H1 (cell line): ENCODE results near the gene CNNM1. TPM values are rescaled to one million over a fixed set of nuclear protein-coding genes. Genes with fewer than 3 reads are reported as not detected.
A peak's percentile ranks its signal among the peaks of the same experiment; 100 is the strongest.

Experiments
- CTCF ChIA-PET: fragments of 300-600 bp; sonication (Branson Sonifier 250); formaldehyde crosslinking; loops from one replicate; lab custom pipeline; 2021; ENCODE audit not compliant: partially characterized antibody; lab: Charles Lee
- POLR2A ChIA-PET: fragments of 300-600 bp; sonication (Branson Sonifier 250); formaldehyde crosslinking; loops from one replicate; lab custom pipeline; 2021; ENCODE audit warnings: inconsistent platforms; ENCODE audit not compliant: partially characterized antibody; lab: Charles Lee
- DNase-seq, 2 experiments: peaks; one replicate each; pipeline versions ENCODE4 v3.0.0 to v3.0.0-alpha.2; 2010 to 2022; ENCODE audit warnings: low spot score in 2 of 2, low read depth in 1 of 2, mixed read lengths in 1 of 2
- FAIRE-seq: peaks from 2 replicates; lab custom pipeline; 2011; peaks lifted over from hg19 to GRCh38; lab: Jason Lieb, UNC
- H2AFZ ChIP-seq: 2 replicates; pipeline ENCODE4 v1.8.1; 2012; ENCODE audit warnings: low read length, inconsistent platforms
- H2AK5ac ChIP-seq: 2 replicates; pipeline ENCODE4 v1.6.1; 2013; ENCODE audit warnings: low read depth, low read length
- H2BK120ac ChIP-seq: replicated peaks from 2 replicates; pipeline ENCODE3; 2013; ENCODE audit warnings: low read depth, low read length, inconsistent platforms
- H2BK12ac ChIP-seq: 2 replicates; pipeline ENCODE4 v1.6.1; 2013; ENCODE audit warnings: low read depth, low read length
- H2BK15ac ChIP-seq: 2 replicates; pipeline ENCODE4 v1.6.1; 2013; ENCODE audit warnings: low read length
- H2BK20ac ChIP-seq: 2 replicates; pipeline ENCODE4 v1.6.1; 2013; ENCODE audit warnings: low read length
- H2BK5ac ChIP-seq: 2 replicates; pipeline ENCODE4 v1.6.1; 2013; ENCODE audit warnings: low read depth, low read length
- H3K14ac ChIP-seq: 2 replicates; pipeline ENCODE4 v1.6.1; 2013; ENCODE audit warnings: inconsistent platforms; ENCODE audit not compliant: insufficient read length
- H3K18ac ChIP-seq: 2 replicates; pipeline ENCODE4 v1.6.1; 2013; ENCODE audit warnings: low read length; ENCODE audit errors: extremely low read depth
- H3K23ac ChIP-seq: 2 replicates; pipeline ENCODE4 v1.6.1; 2013; ENCODE audit warnings: inconsistent platforms; ENCODE audit not compliant: insufficient read length
- H3K23me2 ChIP-seq: 2 replicates; pipeline ENCODE4 v1.6.1; 2013; ENCODE audit warnings: low read depth, low read length
- H3K27ac ChIP-seq: 2 replicates; pipeline ENCODE4 v1.6.1; 2011; ENCODE audit warnings: low read depth, low read length, inconsistent platforms
- H3K27me3 ChIP-seq, 4 experiments: replicated peaks in 1 of 4; 1 replicate in 1 of 4; 2 replicates in 3 of 4; pipeline versions ENCODE4 v1.6.1 to v1.8.1; 2011 to 2013; ENCODE audit warnings: low read length in 3 of 4, mild to moderate bottlenecking in 3 of 4, inconsistent platforms in 2 of 4, mixed read lengths in 2 of 4, moderate library complexity in 1 of 4; ENCODE audit not compliant: control insufficient read depth in 3 of 4, insufficient read depth in 3 of 4; ENCODE audit errors: extremely low read depth in 1 of 4
- H3K36me3 ChIP-seq, 4 experiments: 2 replicates each; pipeline versions ENCODE4 v1.6.1 to v1.8.1; 2011 to 2013; ENCODE audit warnings: mild to moderate bottlenecking in 4 of 4, low read length in 3 of 4, moderate library complexity in 2 of 4, control low read depth in 1 of 4, inconsistent platforms in 1 of 4; ENCODE audit not compliant: insufficient read depth in 4 of 4, control insufficient read depth in 2 of 4
- H3K4ac ChIP-seq: replicated peaks from 2 replicates; pipeline ENCODE3; 2013; ENCODE audit warnings: low read length, low read depth, mixed read lengths, inconsistent platforms; ENCODE audit not compliant: insufficient read length
- H3K4me1 ChIP-seq, 4 experiments: replicated peaks in 1 of 4; 1 replicate in 1 of 4; 2 replicates in 3 of 4; pipeline versions ENCODE4 v1.6.1 to v1.8.1; 2011 to 2013; ENCODE audit warnings: low read length in 3 of 4, inconsistent platforms in 2 of 4, mixed read lengths in 1 of 4; ENCODE audit not compliant: insufficient read depth in 4 of 4, control insufficient read depth in 3 of 4
- H3K4me2 ChIP-seq, 2 experiments: 2 replicates each; pipeline versions ENCODE4 v1.6.1 to v1.8.1; 2011 to 2013; ENCODE audit warnings: low read depth in 2 of 2, low read length in 2 of 2, control low read depth in 1 of 2, inconsistent platforms in 1 of 2, mild to moderate bottlenecking in 1 of 2; ENCODE audit not compliant: insufficient read depth in 1 of 2
- H3K4me3 ChIP-seq, 4 experiments: fragments of 200-600, 300-600 bp in 1 of 4; sonication (generic), shearing (Covaris generic), sonication (Bioruptor Twin) in 1 of 4; 2 replicates each; pipeline versions ENCODE4 v1.5.1 to v1.8.1; 2011 to 2016; ENCODE audit warnings: low read length in 4 of 4, low read depth in 3 of 4, control low read depth in 2 of 4, inconsistent platforms in 2 of 4, mild to moderate bottlenecking in 2 of 4, mixed read lengths in 1 of 4, moderate library complexity in 1 of 4; ENCODE audit not compliant: insufficient read depth in 2 of 4; ENCODE audit errors: extremely low read depth in 1 of 4
- H3K56ac ChIP-seq: replicated peaks from 2 replicates; pipeline ENCODE3; 2013; ENCODE audit warnings: low read depth, mild to moderate bottlenecking, mixed read lengths, low read length, inconsistent platforms; ENCODE audit not compliant: insufficient read length
- H3K79me1 ChIP-seq: 2 replicates; pipeline ENCODE4 v1.6.1; 2013; ENCODE audit warnings: low read depth, low read length, control low read depth
- H3K79me2 ChIP-seq, 2 experiments: 2 replicates each; pipeline versions ENCODE4 v1.6.1 to v1.8.1; 2012 to 2013; ENCODE audit warnings: low read length in 2 of 2, mild to moderate bottlenecking in 2 of 2, inconsistent platforms in 1 of 2; ENCODE audit not compliant: insufficient read depth in 2 of 2, control insufficient read depth in 1 of 2
- H3K9ac ChIP-seq, 4 experiments: replicated peaks in 1 of 4; 1 replicate in 1 of 4; 2 replicates in 3 of 4; pipeline versions ENCODE4 v1.6.1 to v1.8.1; 2011 to 2013; ENCODE audit warnings: low read depth in 3 of 4, low read length in 3 of 4, control low read depth in 2 of 4, mild to moderate bottlenecking in 2 of 4, moderate library complexity in 2 of 4, inconsistent platforms in 1 of 4; ENCODE audit errors: extremely low read depth in 1 of 4
- H3K9me3 ChIP-seq, 2 experiments: 2 replicates each; pipeline versions ENCODE4 v1.6.1 to v1.8.1; 2012 to 2013; ENCODE audit warnings: mild to moderate bottlenecking in 2 of 2, moderate library complexity in 2 of 2, control low read depth in 1 of 2, inconsistent platforms in 1 of 2, low read depth in 1 of 2, low read length in 1 of 2, mixed read lengths in 1 of 2; ENCODE audit not compliant: insufficient read depth in 2 of 2
- H4K20me1 ChIP-seq, 2 experiments: replicated peaks in 1 of 2; 2 replicates each; pipeline versions ENCODE3 to v1.8.1; 2011 to 2013; ENCODE audit warnings: inconsistent platforms in 2 of 2, low read length in 2 of 2, mild to moderate bottlenecking in 1 of 2; ENCODE audit not compliant: insufficient read depth in 2 of 2, control insufficient read depth in 1 of 2
- H4K5ac ChIP-seq: 2 replicates; pipeline ENCODE4 v1.6.1; 2013; ENCODE audit warnings: low read length, low read depth, mixed read lengths, inconsistent platforms; ENCODE audit not compliant: insufficient read length
- H4K8ac ChIP-seq: 2 replicates; pipeline ENCODE4 v1.8.0; 2013; ENCODE audit warnings: mild to moderate bottlenecking, moderate library complexity, low read length, inconsistent platforms; ENCODE audit not compliant: insufficient read depth; ENCODE audit errors: extremely low read depth
- H4K91ac ChIP-seq: replicated peaks from 2 replicates; pipeline ENCODE3; 2013; ENCODE audit warnings: low read length, mixed read lengths, inconsistent platforms; ENCODE audit not compliant: insufficient read length
- ATF3 ChIP-seq: IDR thresholded peaks from 2 replicates; pipeline ENCODE4 v1.6.1; 2011; ENCODE audit warnings: low read depth, mild to moderate bottlenecking, low read length; ENCODE audit not compliant: insufficient read depth
- CBX8 ChIP-seq: fragments of 300-800, 300-1000 bp; sonication (generic); IDR thresholded peaks from 2 replicates; pipeline ENCODE4 v1.7.1; 2016; ENCODE audit warnings: low read depth, low read length, borderline replicate concordance
- CTCF ChIP-seq, 3 experiments: IDR thresholded peaks; 1 replicate in 2 of 3; 2 replicates in 1 of 3; pipeline versions ENCODE4 v1.5.1 to v1.6.1; 2011; ENCODE audit warnings: low read length in 3 of 3, mild to moderate bottlenecking in 3 of 3, inconsistent platforms in 2 of 3, low read depth in 1 of 3, moderate library complexity in 1 of 3; ENCODE audit not compliant: insufficient read depth in 1 of 3; ENCODE audit errors: control extremely low read depth in 1 of 3
- MAX ChIP-seq: IDR thresholded peaks from 2 replicates; pipeline ENCODE4 v1.6.1; 2012; ENCODE audit warnings: inconsistent platforms
- RAD21 ChIP-seq, 2 experiments: IDR thresholded peaks in 1 of 2; conservative IDR thresholded peaks in 1 of 2; 2 replicates each; pipeline ENCODE4 v1.6.1; 2011; ENCODE audit warnings: low read depth in 2 of 2, low read length in 2 of 2, improper control_type of control experiment in 1 of 2, inconsistent platforms in 1 of 2, mild to moderate bottlenecking in 1 of 2, moderate library complexity in 1 of 2
- WGBS, 2 experiments: shearing (Covaris generic) in 1 of 2; methylation state at CpG; one replicate each; pipeline versions ENCODE4 v1.1.6 to v1.1.7; 2013 to 2015; ENCODE audit warnings: low lambda C conversion rate in 2 of 2, mixed read lengths in 2 of 2, inconsistent platforms in 1 of 2, low coverage in 1 of 2, missing lambda C conversion rate in 1 of 2; ENCODE audit not compliant: insufficient replicate concordance in 2 of 2, insufficient coverage in 1 of 2, insufficient read length in 1 of 2; ENCODE audit errors: extremely low coverage in 1 of 2, missing lambda C conversion rate in 1 of 2; 5-methylcytosine and 5-hydroxymethylcytosine counted together
- polyA plus RNA-seq, 7 experiments: library from polyadenylated mRNA; depleted of rRNA in 3 of 7; stranded (reverse) in 5 of 7; unstranded in 2 of 7; fragments of >200 nt in 5 of 7; fragments of 200-250 nt in 2 of 7; gene quantifications; 1 replicate in 5 of 7; 2 replicates in 1 of 7; 4 replicates in 1 of 7; pipeline versions ENCODE4 v1.2.1 to v1.2.3, GENCODE V29; 2011 to 2013; ENCODE audit warnings: missing spikeins in 2 of 7, mixed read lengths in 2 of 7
- total RNA-seq: library from RNA; stranded (reverse); fragmentation: NEBNext Ultra II Directional; extraction: Animal tissue kit (Norgen Biotek cat#: 25700); gene quantifications from 2 replicates; pipeline ENCODE4 v1.2.1, GENCODE V29; 2021

CNNM1 gene
- total and polyA plus RNA-seq, 2 of the 8 experiments (the other 6 are each of a cell fraction or from before 2014, with no cell fraction given), result 0.74 to 0.92 TPM

- 94% methylated on average over 5 of the region's 5 CpGs; no CpG with 5 or more reads in 1 of the 2 experiments for WGBS, 2 experiments
- Histone ChIP-seq H4K91ac (no peak overlapping the region), H3K4me2 (no peak overlapping the region), H2BK15ac (no peak overlapping the region), H3K27me3 (peaks cover 0 to 4% (median 0%) of the 10 kb centered on the region in 4 experiments; a peak in 2 of 7 replicates), H2AFZ (no peak overlapping the region), H3K27ac (no peak overlapping the region), H2BK20ac (no peak overlapping the region), H4K20me1 (no peaks in the 10 kb centered on the region), H2BK120ac (no peak overlapping the region), H4K5ac (no peak overlapping the region), H3K23ac (no peak overlapping the region), H3K4me1 (peaks cover 0 to 12% (median 3%) of the 10 kb centered on the region in 4 experiments; a peak in 4 of 7 replicates), H3K9me3 (no peaks in the 10 kb centered on the region), H3K14ac (no peak overlapping the region), H3K36me3 (no peaks in the 10 kb centered on the region), H4K8ac (no peak overlapping the region), H2BK12ac (no peak overlapping the region), H3K18ac (no peak overlapping the region), H2BK5ac (no peak overlapping the region), H3K56ac (no peak overlapping the region), H3K9ac (no peak overlapping the region), H2AK5ac (no peak overlapping the region), H3K79me1 (no peaks in the 10 kb centered on the region), H3K4me3 (no peak overlapping the region), H3K79me2 (no peaks in the 10 kb centered on the region), H3K23me2 (no peaks in the 10 kb centered on the region), H3K4ac (no peak overlapping the region)
- no peak for FAIRE-seq
- TF ChIP-seq CTCF (IDR thresholded peaks at IDR 0.05; ENCODE audit: control extremely low read depth in 1 of 3, insufficient read depth in 1 of 3, low read depth in 1 of 3, low read length in 3 of 3), result no peak
- peak in 1 of 2 experiments; percentile 26; a peak in 1 of 4 replicates for TF ChIP-seq RAD21 (IDR thresholded peaks at IDR 0.05 in 1 of 2, conservative IDR thresholded peaks at IDR 0.05 in 1 of 2; ENCODE audit: low read depth in 2 of 2, low read length in 2 of 2)
- no peak for TF ChIP-seq CBX8
- no peak for TF ChIP-seq MAX
- TF ChIP-seq ATF3, result no peak
- DNase-seq, result no peak
- ChIA-PET POLR2A (no interaction called here), CTCF (interaction anchor here (0.9 to 2.1 kb wide), 4 partner anchors 9 to 32 kb away, joined by 3 to 8 read pairs (median 4); no protein-coding TSS in a partner anchor)
Measured at GRCh38 chr10:99360934-99361333, 31.8 kb downstream of the CNNM1 start.
